MM.1S (cell line): ENCODE measurements around the gene ASIC2.

Source experiments
- DNase-seq: peaks from one replicate; pipeline ENCODE4 v3.0.0-alpha.2; 2015
- H2AFZ ChIP-seq: fragments of 300-600 bp; sonication (generic); 2 replicates; pipeline ENCODE4 v1.6.0; 2016; ENCODE audit warnings: antibody characterized with exemption, low read length
- H3F3A ChIP-seq: fragments of 300-600 bp; sonication (generic); 2 replicates; pipeline ENCODE4 v1.6.1; 2016; ENCODE audit warnings: mild to moderate bottlenecking, antibody characterized with exemption, low read length, moderate library complexity, mixed read lengths; ENCODE audit not compliant: insufficient read depth
- H3K27ac ChIP-seq: fragments of 300-600 bp; sonication (generic); 2 replicates; pipeline ENCODE4 v1.5.1; 2016; ENCODE audit warnings: mild to moderate bottlenecking, low read length
- H3K27me3 ChIP-seq: fragments of 300-600 bp; sonication (generic); replicated peaks from 2 replicates; pipeline ENCODE4 v1.6.0; 2016; ENCODE audit warnings: low read length; ENCODE audit not compliant: insufficient read depth
- H3K36me3 ChIP-seq: fragments of 300-600 bp; sonication (generic); replicated peaks from 2 replicates; pipeline ENCODE4 v1.6.1; 2016; ENCODE audit warnings: mild to moderate bottlenecking, low read length, mixed read lengths; ENCODE audit not compliant: insufficient read depth
- H3K4me1 ChIP-seq: fragments of 300-600 bp; sonication (generic); 2 replicates; pipeline ENCODE4 v1.6.1; 2016; ENCODE audit warnings: low read length, mixed read lengths
- H3K4me2 ChIP-seq: fragments of 300-600 bp; sonication (generic); 2 replicates; pipeline ENCODE4 v1.6.0; 2016; ENCODE audit warnings: low read depth, low read length
- H3K4me3 ChIP-seq: fragments of 300-600 bp; sonication (generic); 2 replicates; pipeline ENCODE4 v1.5.1; 2016; ENCODE audit warnings: low read length, mixed read lengths
- H3K79me2 ChIP-seq: fragments of 300-600 bp; sonication (generic); 2 replicates; pipeline ENCODE4 v1.6.1; 2016; ENCODE audit warnings: mixed run types, low read length, mixed read lengths
- H3K9ac ChIP-seq: fragments of 300-600 bp; sonication (generic); 2 replicates; pipeline ENCODE4 v1.6.1; 2016; ENCODE audit warnings: low read length, mixed read lengths
- H3K9me2 ChIP-seq: fragments of 300-600 bp; sonication (generic); replicated peaks from 2 replicates; pipeline ENCODE4 v1.6.1; 2016; ENCODE audit warnings: mild to moderate bottlenecking, low read length, mixed read lengths; ENCODE audit not compliant: insufficient read depth
- H3K9me3 ChIP-seq: fragments of 300-600 bp; sonication (generic); replicated peaks from 2 replicates; pipeline ENCODE4 v1.6.1; 2016; ENCODE audit warnings: mild to moderate bottlenecking, low read length, mixed read lengths; ENCODE audit not compliant: insufficient read depth
- H4K20me1 ChIP-seq: fragments of 300-600 bp; sonication (generic); 2 replicates; pipeline ENCODE4 v1.6.1; 2016; ENCODE audit warnings: mild to moderate bottlenecking, low read length, moderate library complexity, mixed read lengths; ENCODE audit not compliant: insufficient read depth
- EZH2 ChIP-seq: fragments of 300-600 bp; sonication (generic); optimal IDR thresholded peaks from 2 replicates; pipeline ENCODE3; 2017; ENCODE audit warnings: low read depth, mild to moderate bottlenecking, antibody characterized with exemption, low read length, mixed read lengths
- EZH2phosphoT487 ChIP-seq: fragments of 300-600 bp; sonication (generic); IDR thresholded peaks from 2 replicates; pipeline ENCODE4 v1.6.1; 2018; ENCODE audit warnings: antibody characterized with exemption, low read length
- TF ChIP-seq, protein P1 (sequence below): fragments of 300-600 bp; sonication (generic); IDR thresholded peaks from 2 replicates; pipeline ENCODE4 v1.5.1; 2016; ENCODE audit warnings: antibody characterized with exemption, low read length, mixed read lengths

ASIC2 gene

DNA sequence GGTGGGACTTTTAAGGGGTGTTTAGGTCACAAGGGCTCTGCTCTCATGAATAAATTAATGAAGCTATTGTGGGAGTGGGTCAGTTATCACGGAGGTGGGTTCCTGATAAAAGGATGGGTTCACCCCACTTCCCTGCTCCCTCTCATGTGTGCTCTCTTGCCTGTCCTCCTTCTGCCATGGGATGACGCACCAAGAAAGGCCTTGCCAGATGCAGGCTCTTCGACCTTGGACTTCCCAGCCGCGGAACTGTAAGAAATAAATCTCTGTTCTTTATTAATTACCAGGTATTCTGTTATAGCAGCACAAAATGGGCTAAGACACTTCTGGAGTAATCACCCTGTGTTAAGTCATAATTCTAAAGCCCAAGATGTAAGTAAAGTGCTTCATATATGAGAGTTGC, 141.5 kb downstream of the ASIC2 start:
- Histone ChIP-seq H3F3A (no peaks in the 10 kb centered on the region), H3K9ac (no peak overlapping the region), H4K20me1 (no peaks in the 10 kb centered on the region), H3K9me3 (no peaks in the 10 kb centered on the region), H2AFZ (no peak overlapping the region), H3K9me2 (no peaks in the 10 kb centered on the region), H3K4me1 (no peaks in the 10 kb centered on the region), H3K36me3 (no peaks in the 10 kb centered on the region), H3K27me3 (no peaks in the 10 kb centered on the region), H3K4me2 (no peak overlapping the region), H3K79me2 (no peaks in the 10 kb centered on the region), H3K27ac (no peak overlapping the region), H3K4me3 (no peak overlapping the region)
- DNase-seq = no peak
- TF ChIP-seq EZH2phosphoT487 = no peak
- TF ChIP-seq, protein P1, sequence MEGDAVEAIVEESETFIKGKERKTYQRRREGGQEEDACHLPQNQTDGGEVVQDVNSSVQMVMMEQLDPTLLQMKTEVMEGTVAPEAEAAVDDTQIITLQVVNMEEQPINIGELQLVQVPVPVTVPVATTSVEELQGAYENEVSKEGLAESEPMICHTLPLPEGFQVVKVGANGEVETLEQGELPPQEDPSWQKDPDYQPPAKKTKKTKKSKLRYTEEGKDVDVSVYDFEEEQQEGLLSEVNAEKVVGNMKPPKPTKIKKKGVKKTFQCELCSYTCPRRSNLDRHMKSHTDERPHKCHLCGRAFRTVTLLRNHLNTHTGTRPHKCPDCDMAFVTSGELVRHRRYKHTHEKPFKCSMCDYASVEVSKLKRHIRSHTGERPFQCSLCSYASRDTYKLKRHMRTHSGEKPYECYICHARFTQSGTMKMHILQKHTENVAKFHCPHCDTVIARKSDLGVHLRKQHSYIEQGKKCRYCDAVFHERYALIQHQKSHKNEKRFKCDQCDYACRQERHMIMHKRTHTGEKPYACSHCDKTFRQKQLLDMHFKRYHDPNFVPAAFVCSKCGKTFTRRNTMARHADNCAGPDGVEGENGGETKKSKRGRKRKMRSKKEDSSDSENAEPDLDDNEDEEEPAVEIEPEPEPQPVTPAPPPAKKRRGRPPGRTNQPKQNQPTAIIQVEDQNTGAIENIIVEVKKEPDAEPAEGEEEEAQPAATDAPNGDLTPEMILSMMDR = no peak
- no peak for TF ChIP-seq EZH2

DNA sequence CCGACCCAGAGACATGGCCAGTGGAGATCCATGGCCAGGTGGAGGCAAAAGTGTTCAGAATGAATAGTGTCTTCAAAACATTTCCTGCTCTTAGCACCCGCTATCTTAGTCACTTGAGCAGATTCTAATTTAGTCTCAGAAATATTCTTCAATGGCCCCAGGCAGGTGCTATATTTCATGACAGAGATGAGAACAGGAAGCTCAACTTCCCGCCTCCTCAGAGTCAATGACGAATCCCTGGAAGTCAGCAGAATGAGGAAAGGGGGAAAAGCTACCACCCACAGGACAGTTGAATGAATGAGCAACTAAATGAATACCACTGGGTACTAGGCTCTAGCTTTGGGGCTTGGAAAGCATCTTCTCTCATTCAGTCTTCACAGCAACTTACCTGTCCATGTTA, 147.2 kb downstream of the ASIC2 start:
- no peak overlapping the region for H3K9ac ChIP-seq

DNA sequence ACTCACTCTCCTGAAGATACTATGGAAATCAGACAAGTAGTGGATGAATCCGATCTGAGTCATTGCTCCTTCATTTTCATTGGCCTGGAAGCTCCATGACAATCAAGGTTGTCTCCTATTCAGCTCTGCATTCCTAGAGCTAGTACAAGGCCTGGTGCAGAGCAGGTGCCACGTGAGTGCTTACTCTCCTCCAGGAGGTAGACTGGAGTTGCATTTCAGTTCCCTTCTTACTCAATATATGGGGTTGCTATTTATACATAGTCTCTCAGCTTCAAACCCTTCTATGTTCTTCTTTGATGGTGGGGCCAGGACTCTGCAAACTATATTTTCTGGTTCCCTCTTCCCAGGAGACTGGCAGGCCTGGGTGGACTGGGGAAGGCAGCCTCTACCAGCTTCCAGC, 148.3 kb downstream of the ASIC2 start:
- no peak overlapping the region for H3K27ac ChIP-seq
- H3K79me2 ChIP-seq = no peaks in the 10 kb centered on the region
- no peaks in the 10 kb centered on the region for H3F3A ChIP-seq
- H3K9me3 ChIP-seq = no peaks in the 10 kb centered on the region
- H3K4me3 ChIP-seq = no peak overlapping the region
- no peaks in the 10 kb centered on the region for H3K9me2 ChIP-seq
- no peak overlapping the region for H2AFZ ChIP-seq
- H3K36me3 ChIP-seq = no peaks in the 10 kb centered on the region
- no peaks in the 10 kb centered on the region for H3K27me3 ChIP-seq
- TF ChIP-seq EZH2 = no peak
- TF ChIP-seq, protein P1 = no peak
- TF ChIP-seq EZH2phosphoT487 = no peak
- no peak overlapping the region for H3K4me2 ChIP-seq
- DNase-seq = no peak
- no peaks in the 10 kb centered on the region for H4K20me1 ChIP-seq
- H3K9ac ChIP-seq = no peak overlapping the region
- no peaks in the 10 kb centered on the region for H3K4me1 ChIP-seq

More for the DNA sequence above, 147.2 kb downstream of the ASIC2 start:
- H3K27me3 ChIP-seq = no peaks in the 10 kb centered on the region
- no peaks in the 10 kb centered on the region for H3K79me2 ChIP-seq
- TF ChIP-seq, protein P1 = no peak
- TF ChIP-seq EZH2 (no peak), EZH2phosphoT487 (no peak)
- H3F3A ChIP-seq = no peaks in the 10 kb centered on the region
- H3K9me3 ChIP-seq = no peaks in the 10 kb centered on the region
- no peak overlapping the region for H3K27ac ChIP-seq
- H3K4me2 ChIP-seq = no peak overlapping the region
- no peaks in the 10 kb centered on the region for H3K9me2 ChIP-seq
- no peaks in the 10 kb centered on the region for H3K4me1 ChIP-seq
- no peak for DNase-seq
- H4K20me1 ChIP-seq = no peaks in the 10 kb centered on the region
- no peak overlapping the region for H3K4me3 ChIP-seq
- H2AFZ ChIP-seq = no peak overlapping the region
- no peaks in the 10 kb centered on the region for H3K36me3 ChIP-seq
